Activated effector memory CD4-positive, alpha-beta T cell treated with Interleukin-2 at 50 U/mL for 16 hours (primary cell): ENCODE results near the gene UBL5.

Source experiments
- DNase-seq: peaks from one replicate; pipeline ENCODE4 v3.0.0-alpha.2; 2020

UBL5 gene

GRCh38 chr19:9856609-9857008, 28.9 kb downstream of the UBL5 start:
- DNase-seq: no peak

- DNase-seq: no peak
Observed at GRCh38 chr19:9857076-9857721, 29.5 kb downstream of the UBL5 start.

DNA sequence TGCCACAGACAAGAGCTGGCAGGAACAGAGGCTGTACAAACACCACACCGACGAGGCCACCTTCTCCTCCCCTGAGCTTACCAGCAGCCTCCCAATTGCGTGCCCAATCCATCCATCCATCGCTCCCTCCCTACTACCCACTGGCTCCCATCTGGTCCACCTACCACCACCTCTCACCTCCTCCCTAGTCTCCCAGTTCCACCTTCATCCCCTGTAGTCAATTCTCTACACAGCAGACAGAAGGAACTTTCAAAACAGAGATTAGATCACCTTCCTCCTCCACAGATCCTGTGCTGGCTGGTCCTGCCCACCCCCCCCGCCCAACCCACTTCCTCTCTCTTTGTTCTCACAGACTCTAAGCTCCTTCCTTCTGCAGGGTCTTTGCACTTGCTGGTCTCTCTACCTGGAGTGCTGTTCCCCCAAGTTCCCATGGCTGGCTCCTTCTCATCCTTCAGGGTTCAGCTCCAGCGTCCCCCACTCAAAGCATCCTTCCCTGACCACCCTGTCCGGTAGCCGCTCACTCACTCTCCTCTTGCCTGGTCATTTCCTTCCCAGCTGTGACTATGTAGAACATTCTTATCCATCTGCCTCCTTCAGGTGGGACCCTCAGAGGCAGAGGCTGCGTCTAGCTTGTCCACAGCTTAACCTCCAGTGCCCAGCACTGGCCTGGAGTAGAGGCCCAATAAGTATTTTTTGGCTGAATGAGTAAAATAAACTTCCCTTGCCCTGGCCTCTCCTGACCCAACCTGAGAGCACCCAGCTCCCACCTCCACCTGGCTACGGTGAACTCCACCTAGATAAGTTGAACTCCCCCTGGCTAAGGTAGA, 30.4 kb downstream of the UBL5 start:
- peak; percentile 21 for DNase-seq

DNA sequence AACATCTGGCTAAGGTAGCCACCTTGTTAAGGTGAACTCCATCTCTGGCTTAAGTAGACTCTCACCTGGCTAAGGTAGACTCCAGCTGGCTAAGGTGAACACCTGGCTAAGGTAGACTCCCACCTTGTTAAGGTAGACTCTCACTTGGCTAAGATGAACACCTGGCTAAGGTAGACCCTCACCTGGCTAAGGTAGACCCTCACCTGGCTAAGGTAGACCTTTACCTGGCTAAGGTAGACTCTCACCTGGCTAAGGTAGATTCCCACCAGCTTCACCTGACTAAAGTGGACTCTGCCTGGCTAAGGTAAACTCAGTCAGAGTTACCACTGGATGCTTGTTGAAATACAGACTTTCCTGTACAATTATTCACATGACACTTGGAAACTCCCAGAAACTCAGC, 31.0 kb downstream of the UBL5 start:
- no peak for DNase-seq

DNA sequence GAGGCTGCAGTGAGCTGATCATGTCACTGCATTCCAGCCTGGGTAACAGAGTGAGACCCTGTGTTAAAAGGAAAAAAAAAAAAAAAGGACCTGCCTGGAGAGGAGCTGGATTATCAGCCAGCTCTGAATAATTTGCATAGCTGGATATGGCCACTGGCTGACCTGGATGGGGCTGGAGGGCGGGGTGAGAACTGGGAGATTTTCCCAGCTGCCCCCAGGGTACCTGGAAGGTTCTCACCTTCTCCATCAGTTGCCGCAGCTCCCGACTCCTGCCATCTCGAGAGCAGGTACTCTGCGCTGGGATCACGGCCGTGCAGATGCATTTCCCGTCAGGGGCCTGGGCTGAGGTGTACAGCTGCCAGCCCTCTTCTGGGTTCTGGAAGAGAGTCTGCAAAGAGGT, 32.7 kb downstream of the UBL5 start:
- no peak for DNase-seq

DNA sequence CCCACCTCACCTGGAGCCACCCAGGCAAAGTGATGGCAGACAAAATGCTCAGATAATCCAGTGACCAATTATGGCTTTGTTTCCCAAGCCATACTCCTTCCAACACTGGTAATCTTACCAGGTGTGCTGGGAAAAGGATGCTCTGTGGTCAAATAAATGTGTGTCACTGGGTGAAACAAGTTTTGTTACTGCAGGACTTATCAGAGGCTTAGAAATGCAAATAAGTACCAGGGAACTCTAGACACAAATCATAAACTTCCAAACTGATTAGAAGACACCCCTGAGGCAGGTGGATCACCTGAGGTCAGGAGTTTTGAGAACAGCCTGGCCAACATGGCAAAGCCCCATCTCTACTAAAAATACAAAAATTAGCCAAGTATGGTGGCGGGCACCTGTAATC, 33.8 kb downstream of the UBL5 start:
- no peak for DNase-seq

DNA sequence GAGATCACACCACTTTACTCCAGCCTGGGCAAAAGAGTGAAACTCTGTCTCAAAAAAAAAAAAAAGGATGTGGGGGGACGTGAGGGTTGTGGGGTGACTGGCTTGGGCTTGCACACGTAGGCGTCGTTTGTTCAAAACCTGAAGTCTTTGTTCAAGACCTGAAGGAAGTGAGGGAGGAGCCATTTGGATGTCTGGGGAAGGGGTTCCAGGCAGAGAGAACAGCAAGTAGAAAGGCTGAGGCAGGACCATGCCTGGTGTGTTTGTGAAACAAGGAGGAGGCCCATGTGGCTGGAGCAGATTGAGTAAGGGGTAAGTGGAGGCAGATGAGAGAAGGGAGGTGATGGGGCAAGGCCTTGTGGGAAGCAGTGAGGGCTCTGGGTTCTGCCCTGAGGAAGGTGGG, 35.2 kb downstream of the UBL5 start:
- no peak for DNase-seq

DNA sequence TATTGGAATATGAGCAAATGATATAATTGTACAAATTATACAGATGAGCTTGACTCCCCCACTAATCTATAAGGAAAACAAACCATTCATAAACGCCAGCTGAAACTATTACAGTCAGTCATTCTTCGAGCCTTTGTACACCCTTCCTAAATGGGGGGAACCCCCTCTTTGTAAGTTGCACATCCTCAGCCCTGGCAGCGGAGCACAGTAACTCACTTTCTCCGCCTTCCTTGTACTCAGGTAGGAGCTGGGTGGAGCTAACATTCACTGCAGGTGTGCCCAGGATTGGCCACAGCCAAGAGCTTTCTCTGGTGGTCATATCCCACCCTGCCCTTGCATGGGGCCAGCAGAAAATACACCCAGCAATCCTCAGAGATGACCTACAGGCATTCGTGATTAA, 36.0 kb downstream of the UBL5 start:
- no peak for DNase-seq

GRCh38 chr19:9865732-9866501, 38.2 kb downstream of the UBL5 start:
- DNase-seq: peak; percentile 36

DNA sequence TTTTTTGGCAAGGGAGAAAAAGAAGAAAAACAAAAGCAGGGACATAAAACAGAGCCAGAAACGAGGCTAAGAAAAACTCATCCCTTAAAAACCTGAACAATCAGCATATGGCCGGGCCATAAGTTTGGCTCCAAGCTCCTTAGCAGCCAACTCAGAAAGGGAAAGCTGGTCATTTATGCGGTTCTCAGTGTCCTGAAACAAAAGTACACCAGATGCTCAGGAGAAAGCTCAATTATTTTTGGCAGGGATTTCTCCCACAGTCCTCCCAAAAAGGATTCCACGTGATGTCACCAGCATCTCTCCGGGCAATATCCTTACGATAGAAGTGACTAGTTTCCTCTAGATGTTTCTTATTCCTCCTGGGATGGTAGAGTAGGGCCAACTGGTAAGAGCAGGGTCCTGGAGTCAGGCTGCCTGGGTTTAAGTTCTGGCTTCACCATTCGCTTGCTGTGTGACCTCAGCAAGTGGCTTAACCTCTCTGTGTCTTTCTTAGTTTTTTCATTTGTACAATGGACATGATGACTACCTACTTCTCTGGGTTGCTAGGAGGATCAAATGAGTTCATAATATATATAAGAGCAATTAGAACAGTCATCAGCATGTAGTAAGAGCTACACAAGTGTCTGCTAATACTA, 41.4 kb downstream of the UBL5 start:
- no peak for DNase-seq

GRCh38 chr19:9871626-9872338, 44.1 kb downstream of the UBL5 start:
- DNase-seq: no peak

- DNase-seq: no peak
Observed at GRCh38 chr19:9872618-9873242, 45.0 kb downstream of the UBL5 start.

DNA sequence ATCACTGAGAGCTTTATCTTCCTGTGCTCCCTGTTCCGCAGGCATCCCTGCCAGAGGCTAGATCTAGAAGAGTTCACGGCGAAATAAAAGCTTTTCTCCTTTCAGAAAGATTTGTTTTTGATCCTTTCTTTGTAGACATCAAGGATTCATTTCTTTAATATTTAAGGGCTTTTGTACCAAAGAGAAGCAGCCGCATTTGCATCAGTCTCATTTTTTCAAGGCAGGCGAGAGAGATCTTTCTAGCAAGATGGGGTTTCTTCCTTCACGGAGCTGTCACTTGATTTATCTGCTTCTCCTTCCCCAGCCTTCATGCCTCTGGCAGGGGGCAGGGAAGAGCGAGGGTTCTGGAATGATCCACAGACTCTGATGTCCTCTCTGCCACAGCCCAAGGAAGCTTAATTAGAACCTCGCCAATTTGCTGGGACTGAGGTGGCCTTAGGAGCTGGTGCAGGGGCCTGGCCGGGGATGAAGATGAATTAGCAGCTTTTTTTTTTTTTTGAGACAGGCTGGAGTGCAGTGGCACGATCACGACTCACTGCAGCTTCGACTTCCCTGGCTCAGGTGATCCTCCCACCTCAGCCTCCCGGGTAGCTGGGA, 47.4 kb downstream of the UBL5 start:
- no peak for DNase-seq

DNA sequence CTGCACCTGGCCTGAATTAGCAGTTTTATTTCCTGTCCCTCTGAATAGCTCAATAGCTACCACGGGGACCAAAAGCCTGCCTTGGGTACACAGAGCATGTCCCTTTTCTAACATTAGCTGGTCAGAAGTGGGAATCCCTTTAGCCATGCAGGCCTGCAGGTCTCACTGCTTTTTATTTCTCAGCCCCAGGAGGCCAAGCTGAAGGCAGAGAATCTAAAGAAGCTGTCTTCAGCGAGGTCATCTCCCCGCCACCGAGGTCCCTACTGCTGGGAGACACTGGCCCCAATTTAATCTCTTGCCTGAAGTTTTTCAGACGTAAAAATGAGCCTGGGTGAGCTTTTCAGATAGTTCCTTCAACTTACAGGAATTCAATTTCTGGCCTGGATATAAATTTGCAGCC, 48.1 kb downstream of the UBL5 start:
- DNase-seq: no peak

- DNase-seq: no peak
Observed at GRCh38 chr19:9877780-9878510, 50.2 kb downstream of the UBL5 start.

GRCh38 chr19:9878511-9879196, 50.9 kb downstream of the UBL5 start:
- DNase-seq: no peak
